ENCODE data around the gene SOX9. TPM values are rescaled to one million over a fixed set of nuclear protein-coding genes. Genes with fewer than 3 reads are reported as not detected.
A peak's percentile ranks its signal among the peaks of the same experiment; 100 is the strongest.

SOX9 gene
- total RNA-seq: 100 to 1,000 TPM; 166 to 240 TPM
- 80.0 TPM for polyA plus RNA-seq (ENCODE audit: insufficient read depth, low read depth, low replicate concordance)
- long read RNA-seq, donor 1, transcript SOX9-201 (3 exons, 3,935 nt): major isoform, 41 of 48 reads
- long read RNA-seq, donor 1, partial matches to known transcripts: 7 of 48 reads
- long read RNA-seq, donor 1, other reads (novel, unspliced or antisense): 0 of 48 reads
- long read RNA-seq, donor 2, transcript SOX9-201 (3 exons, 3,935 nt): major isoform, 22 of 34 reads
- long read RNA-seq, donor 2, partial matches to known transcripts: 12 of 34 reads
- long read RNA-seq, donor 2, other reads (novel, unspliced or antisense): 0 of 34 reads

GRCh38 chr17:72120642-72121163, at the start of gene SOX9:
Gene SOX9, plus strand, starts transcription at chr17:72121020. Its CDS starts 372 bp downstream, at chr17:72121392.
- peaks cover 7% of the 10 kb centered on the region for H3K4me1 ChIP-seq
- peak; percentile 95 for DNase-seq
- H3K27ac ChIP-seq: peak within 1 kb of the TSS; percentile 66 to 67
- 0 to 1% methylated on average over 3 to 27 of the region's 27 CpGs for WGBS, 2 donors
- TF ChIP-seq POLR2A (IDR thresholded peaks at IDR 0.05): peak; percentile 57
- TF ChIP-seq CTCF (IDR thresholded peaks at IDR 0.05): no peak
- no peaks in the 10 kb centered on the region for H3K9me3 ChIP-seq
- H3K36me3 ChIP-seq (ENCODE audit: low read depth, missing control alignments): no peaks in the 10 kb centered on the region
- H3K4me3 ChIP-seq: peak within 1 kb of the TSS; percentile 64 to 81
- intact Hi-C loops (cut with DNase I; ENCODE audit: low total_unique reads): no loop called here
- no peaks in the 10 kb centered on the region for H3K27me3 ChIP-seq

GRCh38 chr17:72071330-72071729, 49.5 kb upstream of the SOX9 start:
- Histone ChIP-seq H3K9me3 (no peaks in the 10 kb centered on the region), H3K4me1 (no peaks in the 10 kb centered on the region), H3K4me3 (no peak overlapping the region), H3K36me3 (ENCODE audit: low read depth, missing control alignments) (no peaks in the 10 kb centered on the region), H3K27me3 (no peaks in the 10 kb centered on the region), H3K27ac (no peak overlapping the region)
- no peak for DNase-seq
- WGBS, 2 donors: 71 to 84% methylated on average over 4 of the region's 4 CpGs
- intact Hi-C loops (cut with DNase I; ENCODE audit: low total_unique reads): no loop called here
- no peak for TF ChIP-seq POLR2A (IDR thresholded peaks at IDR 0.05)
- no peak for TF ChIP-seq CTCF (IDR thresholded peaks at IDR 0.05)

GRCh38 chr17:72075995-72076677, 44.7 kb upstream of the SOX9 start:
- intact Hi-C loops (cut with DNase I; ENCODE audit: low total_unique reads): no loop called here
- TF ChIP-seq CTCF (IDR thresholded peaks at IDR 0.05): no peak
- TF ChIP-seq POLR2A (IDR thresholded peaks at IDR 0.05): no peak

GRCh38 chr17:72076678-72077030, 44.2 kb upstream of the SOX9 start:
- Histone ChIP-seq H3K27ac (no peak overlapping the region), H3K4me3 (no peak overlapping the region), H3K36me3 (ENCODE audit: low read depth, missing control alignments) (no peaks in the 10 kb centered on the region), H3K4me1 (no peaks in the 10 kb centered on the region), H3K9me3 (no peaks in the 10 kb centered on the region), H3K27me3 (no peaks in the 10 kb centered on the region)
- 83 to 90% methylated on average over 3 of the region's 3 CpGs for WGBS, 2 donors
- no peak for TF ChIP-seq CTCF (IDR thresholded peaks at IDR 0.05)
- no peak for TF ChIP-seq POLR2A (IDR thresholded peaks at IDR 0.05)
- intact Hi-C loops (cut with DNase I; ENCODE audit: low total_unique reads): no loop called here
- no peak for DNase-seq

More at GRCh38 chr17:72075995-72076677, 44.7 kb upstream of the SOX9 start:
- Histone ChIP-seq H3K4me3 (no peak overlapping the region), H3K27me3 (no peaks in the 10 kb centered on the region), H3K36me3 (ENCODE audit: low read depth, missing control alignments) (no peaks in the 10 kb centered on the region), H3K9me3 (no peaks in the 10 kb centered on the region), H3K27ac (no peak overlapping the region), H3K4me1 (no peaks in the 10 kb centered on the region)
- DNase-seq: no peak
- 61 to 82% methylated on average over 7 of the region's 7 CpGs for WGBS, 2 donors

Measured in testis (tissue), 5 donors.